G401.6 (cell line): ENCODE measurements around the gene ZNF207.
"Not testable (repeated sequence)": the region's sequence is repeated elsewhere in the genome, so short reads cannot be mapped to it uniquely, and the experiment has no call there.

Experiments used
- FAIRE-seq: peaks from 2 replicates; lab custom pipeline; 2012; peaks lifted over from hg19 to GRCh38; lab: Jason Lieb, UNC

The ZNF207 gene

GRCh38 chr17:32349854-32350665 is at the start of gene ZNF207:
Gene ZNF207, plus strand, starts transcription at chr17:32350157. Its CDS starts 129 bp downstream, at chr17:32350286.
- FAIRE-seq: peak; percentile 95

GRCh38 chr17:32302037-32302436 is 47.9 kb upstream of the ZNF207 start:
- FAIRE-seq: no peak

- FAIRE-seq: no peak
Observed at GRCh38 chr17:32302860-32303649, 46.9 kb upstream of the ZNF207 start.

GRCh38 chr17:32303781-32304288 is 46.1 kb upstream of the ZNF207 start:
- FAIRE-seq: no peak

GRCh38 chr17:32305049-32305448 is 44.9 kb upstream of the ZNF207 start:
- FAIRE-seq: no peak

- FAIRE-seq: no peak
Observed at GRCh38 chr17:32307658-32308057, 42.3 kb upstream of the ZNF207 start.

- no peak for FAIRE-seq
Observed at GRCh38 chr17:32311028-32311536, 38.9 kb upstream of the ZNF207 start.

- no peak for FAIRE-seq
Observed at GRCh38 chr17:32314636-32315035, 35.3 kb upstream of the ZNF207 start.

GRCh38 chr17:32315171-32315570 is 34.8 kb upstream of the ZNF207 start:
- no peak for FAIRE-seq

- FAIRE-seq: not testable (repeated sequence)
Observed at GRCh38 chr17:32316653-32317052, 33.3 kb upstream of the ZNF207 start.

- no peak for FAIRE-seq
Observed at GRCh38 chr17:32317353-32317752, 32.6 kb upstream of the ZNF207 start.

- FAIRE-seq: no peak
Observed at GRCh38 chr17:32318071-32318470, 31.9 kb upstream of the ZNF207 start.

GRCh38 chr17:32319548-32319905 is 30.4 kb upstream of the ZNF207 start:
- peak; percentile 69 for FAIRE-seq

- not testable (repeated sequence) for FAIRE-seq
Observed at GRCh38 chr17:32320080-32320479, 29.9 kb upstream of the ZNF207 start.

- no peak for FAIRE-seq
Observed at GRCh38 chr17:32320847-32321246, 29.1 kb upstream of the ZNF207 start.

GRCh38 chr17:32323046-32323445 is 26.9 kb upstream of the ZNF207 start:
- FAIRE-seq: no peak

- FAIRE-seq: no peak
Observed at GRCh38 chr17:32323811-32324491, 26.0 kb upstream of the ZNF207 start.

- no peak for FAIRE-seq
Observed at GRCh38 chr17:32327911-32328310, 22.0 kb upstream of the ZNF207 start.

- FAIRE-seq: no peak
Observed at GRCh38 chr17:32330147-32330546, 19.8 kb upstream of the ZNF207 start.

- FAIRE-seq: no peak
Observed at GRCh38 chr17:32331243-32332040, 18.5 kb upstream of the ZNF207 start.

GRCh38 chr17:32333187-32333586 is 16.8 kb upstream of the ZNF207 start:
- no peak for FAIRE-seq

- FAIRE-seq: no peak
Observed at GRCh38 chr17:32335046-32335445, 14.9 kb upstream of the ZNF207 start.
